Heart left ventricle (tissue), 16 donors: ENCODE results near the gene CCDC7. TPM values are rescaled to one million over a fixed set of nuclear protein-coding genes. Genes with fewer than 3 reads are reported as not detected.
"Not testable (repeated sequence)": the region's sequence is repeated elsewhere in the genome, so short reads cannot be mapped to it uniquely, and the experiment has no call there.

ENCODE experiments used
- ATAC-seq, 4 donors: fragments of 200-7000 bp; cut with Tn5 transposase; one replicate each; pipeline ENCODE4 v1.9.1; 2020 to 2022; ENCODE audit warnings: moderate library complexity in 4 of 4, mild to moderate bottlenecking in 3 of 4, moderate number of reproducible peaks in 1 of 4
- DNase-seq, 5 donors: peaks; one replicate each; pipeline ENCODE4 v3.0.0-alpha.2; 2020
- H3K27ac ChIP-seq, 12 donors: fragments of 200-600 bp; sonication (generic) in 4 of 12; one replicate each; pipeline versions ENCODE4 v1.5.0 to v1.8.0; 2016 to 2022; ENCODE audit warnings: mild to moderate bottlenecking in 2 of 12
- H3K27me3 ChIP-seq, 9 donors: fragments of 200-600 bp; sonication (generic) in 2 of 9; one replicate each; pipeline versions ENCODE4 v1.5.1 to v1.8.0; 2016 to 2022; ENCODE audit warnings: mild to moderate bottlenecking in 3 of 9
- H3K36me3 ChIP-seq, 9 donors: fragments of 200-600 bp; sonication (generic) in 2 of 9; one replicate each; pipeline versions ENCODE4 v1.5.0 to v1.8.0; 2018 to 2022; ENCODE audit warnings: mild to moderate bottlenecking in 2 of 9
- H3K4me1 ChIP-seq, 12 donors: fragments of 200-600 bp; sonication (generic) in 4 of 12; one replicate each; pipeline versions ENCODE4 v1.5.0 to v1.8.0; 2016 to 2022; ENCODE audit warnings: mild to moderate bottlenecking in 3 of 12
- H3K4me3 ChIP-seq, 12 donors: fragments of 200-600 bp; sonication (generic) in 4 of 12; one replicate each; pipeline versions ENCODE4 v1.5.0 to v1.8.0; 2017 to 2022; ENCODE audit warnings: mild to moderate bottlenecking in 9 of 12, moderate library complexity in 4 of 12
- H3K9me3 ChIP-seq, 12 donors: fragments of 200-600 bp; sonication (generic) in 4 of 12; one replicate each; pipeline versions ENCODE4 v1.5.0 to v1.8.0; 2016 to 2022; ENCODE audit warnings: mild to moderate bottlenecking in 1 of 12
- CTCF ChIP-seq, 12 donors: fragments of 200-600 bp; sonication (generic) in 4 of 12; IDR thresholded peaks; one replicate each; pipeline versions ENCODE4 v1.5.0 to v1.8.0; 2018 to 2022; ENCODE audit warnings: antibody characterized with exemption in 12 of 12, mild to moderate bottlenecking in 5 of 12
- POLR2A ChIP-seq, 2 donors: fragments of 450-650 bp; IDR thresholded peaks; one replicate each; pipeline ENCODE4 v1.6.1; 2017; ENCODE audit warnings: antibody characterized with exemption in 2 of 2, mild to moderate bottlenecking in 2 of 2, moderate library complexity in 2 of 2
- WGBS, 4 donors: extraction: QIAGEN DNeasy Blood & Tissue Kit in 2 of 4; methylation state at CpG; one replicate each; pipeline versions ENCODE4 v1.1.5 to v1.1.7; 2013 to 2018; 5-methylcytosine and 5-hydroxymethylcytosine counted together
- intact Hi-C, 10 donors: fragments of 100-400 bp; cut with DNase I; formaldehyde crosslinking; loops; one replicate each; pipeline versions ENCODE4 v1.11.1 to v1.14.2; 2022
- polyA plus RNA-seq, 2 donors: library from polyadenylated mRNA; stranded (reverse); fragments of 200-250 nt; gene quantifications; one replicate each; pipeline ENCODE4 v1.2.3, GENCODE V29; 2013
- total RNA-seq, 9 donors: library from RNA; depleted of rRNA in 2 of 9; stranded (reverse); fragments of >200 nt in 2 of 9; fragmentation: NEBNext Ultra II Directional in 3 of 9; extraction: Animal tissue kit (Norgen Biotek cat#: 25700) in 3 of 9; gene quantifications; one replicate each; pipeline versions ENCODE4 v1.1.0 to v1.2.4, GENCODE V29; 2016 to 2023
- donor health status: ischemic (EF 13 %, LVEDD 7.1; RV severe dilation, severe dysfunction).
- donor health status: healthy with polysubstance abuse.
- donor health status: DM: no; HTN: yes; CAD: no.
- donor health status: DM: no; HTN: no; CAD: no.
- donor health status: ischemic (EF 25% LVEDD 6.9; RV normal size, moderate dysfunction).
- donor health status: ischemic (EF 25% LVEDD 5.7; RV mildly dilated, moderate dysfunction).
- donor health status: healthy.
- donor health status: DM: yes; HTN: yes; CAD: no.
- donor health status: ischemic (EF 35%, LVEDD 5.7; RV mildly dilated, moderate dysfunction).
- donor health status: nonischemic (EF 11% LVEDD 7.7; RV severe dilation, severe dysfunction).
- donor health status: DM: yes; HTN: yes; CAD: no.
- donor health status: PGD.
- donor health status: ischemic (EF 29% LVEDD 5.4; RV normal size, mild dysfunction).
- donor health status: nonischemic (EF 23%, LVEDD 6.1; RV moderate dilation, normal function).

The CCDC7 gene
- total and polyA plus RNA-seq, 11 donors = 1.5 to 41.3 (median 22.4) TPM

GRCh38 chr10:32489158-32489557 is 43.2 kb downstream of the CCDC7 start:
- DNase-seq (no peak), ATAC-seq (no peak)
- no peak overlapping the region for H3K27ac ChIP-seq
- H3K4me1 ChIP-seq = no peaks in the 10 kb centered on the region
- peaks cover 0 to 12% (median 0%) of the 10 kb centered on the region in 12 donors for H3K9me3 ChIP-seq
- H3K27me3 ChIP-seq = no peaks in the 10 kb centered on the region
- intact Hi-C loops = no loop called here
- H3K4me3 ChIP-seq = no peak overlapping the region
- 94 to 100% (median 97%) methylated on average over 1 of the region's 1 CpG for whole genome bisulfite sequencing, 4 donors
- TF ChIP-seq POLR2A (IDR thresholded peaks at IDR 0.05) = no peak
- no peak for TF ChIP-seq CTCF (IDR thresholded peaks at IDR 0.05)
- H3K36me3 ChIP-seq = peaks cover 0 to 21% (median 0%) of the 10 kb centered on the region in 9 donors

GRCh38 chr10:32489901-32490300 is 44.0 kb downstream of the CCDC7 start:
- ATAC-seq (no peak), DNase-seq (no peak)
- Histone ChIP-seq H3K9me3 (peaks cover 0 to 14% (median 0%) of the 10 kb centered on the region in 12 donors), H3K4me3 (no peak overlapping the region), H3K4me1 (no peaks in the 10 kb centered on the region), H3K27me3 (no peaks in the 10 kb centered on the region), H3K27ac (no peak overlapping the region), H3K36me3 (peaks cover 0 to 21% (median 0%) of the 10 kb centered on the region in 9 donors)
- intact Hi-C loops = no loop called here
- TF ChIP-seq CTCF (IDR thresholded peaks at IDR 0.05) = no peak
- TF ChIP-seq POLR2A (IDR thresholded peaks at IDR 0.05) = no peak

GRCh38 chr10:32494562-32494961 is 48.6 kb downstream of the CCDC7 start:
- H3K4me3 ChIP-seq, H3K27ac ChIP-seq, ATAC-seq, H3K4me1 ChIP-seq, DNase-seq, intact Hi-C loops, H3K36me3 ChIP-seq, H3K27me3 ChIP-seq: not testable (repeated sequence)
- 50 to 100% (median 95%) methylated on average over 2 of the region's 2 CpGs for WGBS, 4 donors
- peaks cover 0 to 21% (median 2%) of the 10 kb centered on the region in 12 donors for H3K9me3 ChIP-seq

GRCh38 chr10:32500136-32500535 is 54.2 kb downstream of the CCDC7 start:
- not testable (repeated sequence) for ATAC-seq
- H3K36me3 ChIP-seq = peaks cover 0 to 13% (median 0%) of the 10 kb centered on the region in 9 donors

GRCh38 chr10:32501906-32502305 is 56.0 kb downstream of the CCDC7 start:
- Histone ChIP-seq H3K4me3 (no peak overlapping the region), H3K27ac (no peak overlapping the region), H3K27me3 (no peaks in the 10 kb centered on the region), H3K36me3 (peaks cover 0 to 16% (median 0%) of the 10 kb centered on the region in 9 donors), H3K9me3 (peaks cover 0 to 4% (median 0%) of the 10 kb centered on the region in 12 donors), H3K4me1 (no peaks in the 10 kb centered on the region)
- intact Hi-C loops = no loop called here
- no peak for ATAC-seq
- no peak for DNase-seq
- WGBS, 4 donors = 79 to 94% (median 89%) methylated on average over 7 of the region's 7 CpGs
- TF ChIP-seq POLR2A (IDR thresholded peaks at IDR 0.05) (no peak), CTCF (IDR thresholded peaks at IDR 0.05) (no peak)

More at GRCh38 chr10:32500136-32500535, 54.2 kb downstream of the CCDC7 start:
- peak in 1 of 5 donors; percentile 56 for DNase-seq
- H3K27me3 ChIP-seq, H3K4me3 ChIP-seq, H3K27ac ChIP-seq, H3K4me1 ChIP-seq, intact Hi-C loops: not testable (repeated sequence)
- peaks cover 0 to 13% (median 2%) of the 10 kb centered on the region in 12 donors for H3K9me3 ChIP-seq
- WGBS, 4 donors = 97 to 100% (median 97%) methylated on average over 7 to 31 of the region's 31 CpGs

GRCh38 chr10:32505762-32506420 is 60.0 kb downstream of the CCDC7 start:
- H3K36me3 ChIP-seq = peaks cover 0 to 25% (median 0%) of the 10 kb centered on the region in 9 donors
- DNase-seq = peak in 1 of 5 donors; percentile 36
- H3K27ac ChIP-seq, ATAC-seq, H3K27me3 ChIP-seq, H3K9me3 ChIP-seq, H3K4me3 ChIP-seq, intact Hi-C loops, H3K4me1 ChIP-seq: not testable (repeated sequence)
- 93 to 97% (median 96%) methylated on average over 25 to 39 of the region's 39 CpGs for WGBS, 4 donors
